SU-DHL-6 (cell line): ENCODE measurements around the gene GREM2.

Experiments used
- H2AFZ ChIP-seq: fragments of 200-600 bp; sonication (generic); 2 replicates; pipeline ENCODE4 v1.6.1; 2014; ENCODE audit warnings: low read depth, mild to moderate bottlenecking, moderate library complexity, mixed read lengths, antibody characterized with exemption, low read length; ENCODE audit not compliant: severe bottlenecking
- H3F3A ChIP-seq: fragments of 200-600 bp; shearing (Covaris generic); 2 replicates; pipeline ENCODE4 v1.6.0; 2016; ENCODE audit warnings: antibody characterized with exemption, mild to moderate bottlenecking; ENCODE audit not compliant: insufficient read depth
- H3K27ac ChIP-seq: fragments of 200-600 bp; sonication (generic); 2 replicates; pipeline ENCODE4 v1.5.1; 2016; ENCODE audit warnings: low read depth, mild to moderate bottlenecking, low read length, moderate library complexity, mixed read lengths
- H3K27me3 ChIP-seq: fragments of 200-600 bp; sonication (generic), shearing (Covaris generic); 2 replicates; pipeline ENCODE4 v1.6.0; 2014; ENCODE audit warnings: mild to moderate bottlenecking, low read length
- H3K36me3 ChIP-seq: fragments of 200-600 bp; sonication (generic); 2 replicates; pipeline ENCODE4 v1.6.1; 2014; ENCODE audit warnings: mild to moderate bottlenecking, low read length, mixed read lengths
- H3K4me2 ChIP-seq: fragments of 300-600, 200-600 bp; shearing (Covaris generic), sonication (generic); 2 replicates; pipeline ENCODE4 v1.6.0; 2014; ENCODE audit warnings: low read length, low read depth, mild to moderate bottlenecking; ENCODE audit not compliant: poor library complexity, severe bottlenecking
- H3K4me3 ChIP-seq: fragments of 200-600 bp; sonication (generic); 2 replicates; pipeline ENCODE4 v1.5.1; 2014; ENCODE audit warnings: antibody characterized with exemption, low read length, mild to moderate bottlenecking, mixed read lengths; ENCODE audit not compliant: insufficient read depth, poor library complexity, severe bottlenecking
- H3K79me2 ChIP-seq: fragments of 200-600 bp; sonication (generic); 2 replicates; pipeline ENCODE4 v1.6.1; 2014; ENCODE audit warnings: mild to moderate bottlenecking, low read length, moderate library complexity; ENCODE audit not compliant: insufficient read depth
- H3K9ac ChIP-seq: fragments of 200-600 bp; sonication (generic); 2 replicates; pipeline ENCODE4 v1.7.0; 2014; ENCODE audit warnings: mild to moderate bottlenecking, low read length
- H3K9me2 ChIP-seq: fragments of 200-600 bp; sonication (generic); replicated peaks from 2 replicates; pipeline ENCODE4 v1.6.1; 2014; ENCODE audit warnings: low read length; ENCODE audit not compliant: insufficient read depth
- H3K9me3 ChIP-seq: fragments of 200-600 bp; sonication (generic); 2 replicates; pipeline ENCODE4 v1.6.1; 2014; ENCODE audit warnings: low read length, mixed read lengths; ENCODE audit not compliant: insufficient read depth
- H4K20me1 ChIP-seq: fragments of 200-600 bp; sonication (generic); 2 replicates; pipeline ENCODE4 v1.6.1; 2014; ENCODE audit warnings: low read depth, mild to moderate bottlenecking, antibody characterized with exemption, low read length, moderate library complexity, mixed read lengths
- EZH2phosphoT487 ChIP-seq: fragments of 200-600 bp; sonication (generic), shearing (Covaris generic); conservative IDR thresholded peaks from 2 replicates; pipeline ENCODE4 v1.6.1; 2018; ENCODE audit warnings: mild to moderate bottlenecking, antibody characterized with exemption, low read length, moderate library complexity, mixed read lengths
- TF ChIP-seq, protein P1 (sequence below): fragments of 200-600 bp; sonication (generic); IDR thresholded peaks from one replicate; pipeline ENCODE4 v1.5.1; 2017; ENCODE audit warnings: antibody characterized with exemption, mild to moderate bottlenecking, low read length, moderate library complexity; ENCODE audit not compliant: insufficient read depth, poor library complexity, severe bottlenecking

GREM2 gene

DNA sequence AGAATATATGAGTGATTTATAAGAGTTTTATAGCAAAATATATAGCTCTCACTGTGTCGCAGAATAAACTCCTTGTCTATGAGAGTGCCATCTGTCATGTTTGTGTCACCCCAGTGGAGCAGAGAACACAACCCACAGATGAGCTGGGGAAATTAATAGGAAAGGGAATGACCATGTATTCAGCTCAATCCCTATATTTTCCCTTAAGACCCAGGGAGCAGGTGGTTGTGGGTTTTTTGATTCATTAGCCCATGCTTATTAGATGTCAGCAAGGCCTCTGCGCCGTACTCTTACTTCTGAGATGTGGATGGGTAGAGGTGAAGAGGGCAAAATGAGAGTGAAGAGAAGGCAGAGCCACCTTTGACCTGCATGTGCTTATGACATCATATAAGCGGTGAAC is 4.1 kb upstream of the GREM2 start:
- H3K4me2 ChIP-seq, result no peak overlapping the region
- TF ChIP-seq EZH2phosphoT487, result no peak
- TF ChIP-seq, protein P1, sequence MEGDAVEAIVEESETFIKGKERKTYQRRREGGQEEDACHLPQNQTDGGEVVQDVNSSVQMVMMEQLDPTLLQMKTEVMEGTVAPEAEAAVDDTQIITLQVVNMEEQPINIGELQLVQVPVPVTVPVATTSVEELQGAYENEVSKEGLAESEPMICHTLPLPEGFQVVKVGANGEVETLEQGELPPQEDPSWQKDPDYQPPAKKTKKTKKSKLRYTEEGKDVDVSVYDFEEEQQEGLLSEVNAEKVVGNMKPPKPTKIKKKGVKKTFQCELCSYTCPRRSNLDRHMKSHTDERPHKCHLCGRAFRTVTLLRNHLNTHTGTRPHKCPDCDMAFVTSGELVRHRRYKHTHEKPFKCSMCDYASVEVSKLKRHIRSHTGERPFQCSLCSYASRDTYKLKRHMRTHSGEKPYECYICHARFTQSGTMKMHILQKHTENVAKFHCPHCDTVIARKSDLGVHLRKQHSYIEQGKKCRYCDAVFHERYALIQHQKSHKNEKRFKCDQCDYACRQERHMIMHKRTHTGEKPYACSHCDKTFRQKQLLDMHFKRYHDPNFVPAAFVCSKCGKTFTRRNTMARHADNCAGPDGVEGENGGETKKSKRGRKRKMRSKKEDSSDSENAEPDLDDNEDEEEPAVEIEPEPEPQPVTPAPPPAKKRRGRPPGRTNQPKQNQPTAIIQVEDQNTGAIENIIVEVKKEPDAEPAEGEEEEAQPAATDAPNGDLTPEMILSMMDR, result no peak
- H3K36me3 ChIP-seq, result no peaks in the 10 kb centered on the region
- no peaks in the 10 kb centered on the region for H3F3A ChIP-seq
- H3K79me2 ChIP-seq, result no peaks in the 10 kb centered on the region
- H3K27me3 ChIP-seq, result no peaks in the 10 kb centered on the region
- no peak overlapping the region for H3K27ac ChIP-seq
- no peaks in the 10 kb centered on the region for H3K9me3 ChIP-seq
- no peaks in the 10 kb centered on the region for H4K20me1 ChIP-seq
- no peak overlapping the region for H3K9ac ChIP-seq
- no peaks in the 10 kb centered on the region for H3K9me2 ChIP-seq
- H2AFZ ChIP-seq, result no peak overlapping the region
- no peak overlapping the region for H3K4me3 ChIP-seq

DNA sequence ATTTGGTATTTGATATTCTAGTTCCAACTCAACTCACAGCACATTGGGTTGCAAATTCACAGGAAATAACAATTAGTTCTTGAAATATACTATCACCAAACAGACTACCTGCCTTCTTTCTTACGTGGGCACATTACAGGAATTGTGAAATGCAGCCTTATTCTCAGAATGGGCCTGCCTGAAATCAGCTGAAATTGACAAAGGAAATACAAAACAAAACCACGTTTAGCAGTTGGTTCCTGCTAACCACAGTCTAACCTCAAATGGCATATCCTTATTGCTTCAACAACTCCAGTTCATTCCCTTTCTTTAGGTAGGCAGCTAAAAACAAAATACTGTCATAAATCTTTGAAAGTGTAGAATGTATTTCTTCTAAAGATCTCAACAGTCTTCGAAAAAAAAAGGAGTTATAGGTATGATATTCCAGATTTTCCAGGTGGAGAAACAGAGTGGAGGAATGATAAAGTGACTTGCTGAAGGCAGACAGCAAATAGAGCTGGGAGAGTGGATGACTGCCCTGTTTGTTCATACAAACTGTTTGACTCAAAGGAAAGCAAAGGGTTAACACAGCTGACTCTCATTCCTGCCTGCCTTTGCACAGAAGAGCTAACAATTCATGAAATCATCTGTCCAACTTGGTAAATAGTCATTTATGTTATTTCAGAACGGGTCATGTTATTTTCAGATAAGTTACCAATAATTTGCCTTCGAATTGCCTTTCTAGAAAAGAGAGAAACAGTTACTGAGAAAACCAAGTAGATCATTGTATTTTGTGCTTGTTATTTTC is 1.6 kb upstream of the GREM2 start:
- no peak overlapping the region for H3K4me2 ChIP-seq

DNA sequence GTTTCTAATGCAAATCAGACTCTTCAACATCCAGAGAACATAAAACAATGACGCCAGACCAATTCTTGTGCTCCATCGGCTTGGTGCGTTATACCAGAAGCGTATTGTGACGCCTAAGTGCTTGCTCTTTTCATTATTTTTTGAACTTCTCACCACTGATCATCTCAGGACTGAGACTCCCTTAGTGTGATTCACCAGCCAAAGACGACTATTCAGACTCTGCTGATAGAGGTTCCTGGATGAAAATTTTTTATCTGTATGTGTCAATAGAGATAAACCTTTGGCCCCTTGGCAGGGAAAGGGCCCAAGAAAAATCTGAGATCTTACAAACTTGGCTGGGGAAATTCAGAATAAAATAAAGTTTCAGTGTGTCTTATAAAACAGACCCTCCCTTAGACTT is 856 bp upstream of the GREM2 start:
- Histone ChIP-seq H3K9me2 (no peaks in the 10 kb centered on the region), H3K79me2 (no peaks in the 10 kb centered on the region), H3K9ac (no peak overlapping the region), H4K20me1 (no peaks in the 10 kb centered on the region), H3K4me3 (no peak overlapping the region), H2AFZ (no peak overlapping the region), H3F3A (no peaks in the 10 kb centered on the region), H3K27ac (no peak overlapping the region), H3K36me3 (no peaks in the 10 kb centered on the region), H3K27me3 (no peaks in the 10 kb centered on the region), H3K9me3 (no peaks in the 10 kb centered on the region), H3K4me2 (no peak overlapping the region)
- no peak for TF ChIP-seq EZH2phosphoT487
- TF ChIP-seq, protein P1, result no peak

More for the DNA sequence above, 1.6 kb upstream of the GREM2 start:
- TF ChIP-seq, protein P1, result no peak
- no peak for TF ChIP-seq EZH2phosphoT487
- H3K79me2 ChIP-seq, result no peaks in the 10 kb centered on the region
- H2AFZ ChIP-seq, result no peak overlapping the region
- H3K9ac ChIP-seq, result no peak overlapping the region
- no peaks in the 10 kb centered on the region for H4K20me1 ChIP-seq
- no peaks in the 10 kb centered on the region for H3K27me3 ChIP-seq
- H3K9me2 ChIP-seq, result no peaks in the 10 kb centered on the region
- no peak overlapping the region for H3K27ac ChIP-seq
- H3F3A ChIP-seq, result no peaks in the 10 kb centered on the region
- no peaks in the 10 kb centered on the region for H3K9me3 ChIP-seq
- no peaks in the 10 kb centered on the region for H3K36me3 ChIP-seq
- no peak overlapping the region for H3K4me3 ChIP-seq
